SK-N-DZ (cell line): Measurements from ENCODE around the gene ZNF560. TPM values are rescaled to one million over a fixed set of nuclear protein-coding genes. Genes with fewer than 3 reads are reported as not detected.
A peak's percentile ranks its signal among the peaks of the same experiment; 100 is the strongest.
"Not testable (repeated sequence)": the region's sequence is repeated elsewhere in the genome, so short reads cannot be mapped to it uniquely, and the experiment has no call there.

Source experiments
- DNase-seq: peaks from one replicate; pipeline ENCODE4 v3.0.0-alpha.2; 2015; ENCODE audit warnings: low spot score
- polyA plus RNA-seq, 2 experiments: library from polyadenylated mRNA; depleted of rRNA; stranded (reverse); fragments of >200 nt; gene quantifications; 2 replicates each; pipeline ENCODE4 v1.2.3, GENCODE V29; 2014

ZNF560 gene
- polyA plus RNA-seq (2014; cell fraction: cytosol; rRNA removed), result 6.0 TPM in 2 replicates
- 6.2 and 10.0 TPM in 2 replicates for polyA plus RNA-seq (2014; cell fraction: nucleus; rRNA removed)

DNA sequence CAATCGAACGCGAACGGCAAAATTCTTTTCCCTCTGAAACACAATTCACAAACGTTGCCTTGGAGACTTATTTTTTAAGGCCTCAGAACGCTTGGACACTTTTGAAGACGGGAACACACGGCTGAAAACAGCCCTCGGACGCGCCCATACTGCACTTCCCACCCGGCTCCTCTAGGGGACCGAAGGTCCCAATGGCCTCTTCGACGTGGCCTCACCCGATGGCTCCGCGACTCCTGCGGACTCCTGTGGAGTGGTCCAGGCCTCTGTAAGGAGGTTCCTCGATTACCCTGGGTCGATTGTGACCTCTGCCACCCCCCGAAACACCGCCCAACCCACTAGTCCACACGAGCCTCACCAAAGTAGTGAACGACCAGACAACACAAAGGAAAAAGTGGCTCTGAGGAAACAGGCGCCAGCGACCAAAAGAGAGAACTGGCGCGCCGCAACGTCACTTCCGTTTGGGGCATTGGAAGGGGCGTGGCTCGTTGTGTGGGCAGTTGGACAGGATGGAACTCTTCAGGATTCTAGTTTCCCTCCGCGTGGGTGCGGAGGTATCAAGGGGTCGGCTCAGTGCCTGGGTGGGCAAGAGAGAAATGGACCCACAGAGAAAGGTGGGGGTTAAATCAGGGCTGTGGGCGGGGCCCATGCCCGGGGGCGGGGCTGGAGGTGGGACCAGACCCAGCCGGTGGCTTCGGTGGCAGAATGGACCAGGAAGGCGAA lies at the start of gene ZNF560:
Gene ZNF560, minus strand, starts transcription at position 434 of the 720 bp plus-strand sequence. CDS start 23,303 bp downstream, outside the sequence.
- peak; percentile 83 for DNase-seq

DNA sequence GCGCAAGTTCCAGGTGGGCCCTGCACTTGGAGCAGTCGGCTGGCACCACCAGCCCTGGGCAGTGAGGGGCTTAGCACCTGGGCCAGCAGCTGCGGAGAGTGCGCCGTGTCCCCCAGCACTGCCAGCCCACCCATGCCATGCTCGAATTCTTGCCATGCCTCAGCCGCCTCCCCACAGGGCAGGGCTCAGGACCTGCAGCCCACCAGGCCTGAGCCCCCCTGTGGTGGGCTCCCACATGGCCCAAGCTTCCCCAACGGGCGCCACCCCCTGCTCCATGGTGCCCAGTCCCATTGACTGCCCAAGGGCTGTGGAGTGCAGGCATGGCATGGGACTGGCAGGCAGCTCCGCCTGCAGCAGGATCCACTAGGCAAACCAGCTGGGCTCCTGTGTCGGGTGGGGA lies 49.5 kb upstream of the ZNF560 start:
- no peak for DNase-seq

DNA sequence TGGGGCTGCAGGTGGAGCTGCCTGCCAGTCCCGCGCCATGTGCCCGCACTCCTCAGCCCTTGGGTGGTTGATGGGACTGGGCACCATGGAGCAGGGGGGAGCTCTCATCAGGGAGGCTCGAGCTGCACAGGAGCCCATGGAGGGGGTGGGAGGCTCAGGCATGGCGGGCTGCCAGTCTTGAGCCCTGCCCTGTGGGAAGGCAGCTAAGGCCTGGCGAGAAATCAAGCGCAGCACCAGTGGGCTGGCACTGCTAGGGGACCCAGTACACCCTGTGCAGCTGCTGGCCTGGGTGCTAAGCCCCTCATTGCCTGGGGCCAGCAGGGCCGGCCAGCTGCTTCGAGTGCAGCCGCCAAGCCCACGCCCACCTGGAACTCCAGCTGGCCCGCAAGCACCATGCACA lies 42.9 kb upstream of the ZNF560 start:
- DNase-seq, result not testable (repeated sequence)

DNA sequence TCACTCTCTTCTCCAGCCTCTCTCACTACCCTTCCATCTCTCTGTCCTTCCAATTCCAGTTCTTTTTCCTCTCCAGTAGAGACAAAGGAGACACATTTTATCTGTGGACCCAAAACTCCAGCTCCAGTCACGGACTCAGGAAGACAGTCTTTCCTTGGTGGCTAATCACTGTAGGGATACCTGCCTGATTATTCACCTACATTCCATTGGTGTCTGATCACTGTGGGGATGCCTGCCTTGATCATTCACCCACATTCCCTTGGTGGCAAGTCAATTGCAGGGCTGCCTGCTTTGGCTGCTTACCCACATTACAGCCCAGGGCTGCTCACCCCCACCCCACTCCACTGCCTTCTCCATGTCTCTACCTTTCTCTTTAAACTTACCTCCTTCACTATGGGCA lies 41.5 kb upstream of the ZNF560 start:
- DNase-seq, result not testable (repeated sequence)

DNA sequence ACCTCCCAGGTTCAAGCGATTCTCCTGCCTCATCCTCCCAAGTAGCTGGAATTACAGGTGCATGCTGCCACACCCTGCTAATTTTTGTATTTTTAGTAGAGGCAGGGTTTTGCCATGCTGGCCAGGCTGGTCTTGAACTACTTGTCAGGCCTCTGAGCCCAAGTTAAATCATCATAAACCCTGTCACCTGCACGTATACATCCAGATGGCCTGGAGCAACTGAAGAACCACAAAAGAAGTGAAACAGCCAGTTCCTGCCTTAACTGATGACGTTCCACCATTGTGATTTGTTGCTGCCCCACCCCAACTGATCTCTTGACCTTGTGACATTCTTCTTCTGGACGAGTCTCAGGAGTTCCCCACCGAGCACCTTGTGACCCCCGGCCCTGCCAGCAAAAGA lies 40.8 kb upstream of the ZNF560 start:
- DNase-seq, result not testable (repeated sequence)

DNA sequence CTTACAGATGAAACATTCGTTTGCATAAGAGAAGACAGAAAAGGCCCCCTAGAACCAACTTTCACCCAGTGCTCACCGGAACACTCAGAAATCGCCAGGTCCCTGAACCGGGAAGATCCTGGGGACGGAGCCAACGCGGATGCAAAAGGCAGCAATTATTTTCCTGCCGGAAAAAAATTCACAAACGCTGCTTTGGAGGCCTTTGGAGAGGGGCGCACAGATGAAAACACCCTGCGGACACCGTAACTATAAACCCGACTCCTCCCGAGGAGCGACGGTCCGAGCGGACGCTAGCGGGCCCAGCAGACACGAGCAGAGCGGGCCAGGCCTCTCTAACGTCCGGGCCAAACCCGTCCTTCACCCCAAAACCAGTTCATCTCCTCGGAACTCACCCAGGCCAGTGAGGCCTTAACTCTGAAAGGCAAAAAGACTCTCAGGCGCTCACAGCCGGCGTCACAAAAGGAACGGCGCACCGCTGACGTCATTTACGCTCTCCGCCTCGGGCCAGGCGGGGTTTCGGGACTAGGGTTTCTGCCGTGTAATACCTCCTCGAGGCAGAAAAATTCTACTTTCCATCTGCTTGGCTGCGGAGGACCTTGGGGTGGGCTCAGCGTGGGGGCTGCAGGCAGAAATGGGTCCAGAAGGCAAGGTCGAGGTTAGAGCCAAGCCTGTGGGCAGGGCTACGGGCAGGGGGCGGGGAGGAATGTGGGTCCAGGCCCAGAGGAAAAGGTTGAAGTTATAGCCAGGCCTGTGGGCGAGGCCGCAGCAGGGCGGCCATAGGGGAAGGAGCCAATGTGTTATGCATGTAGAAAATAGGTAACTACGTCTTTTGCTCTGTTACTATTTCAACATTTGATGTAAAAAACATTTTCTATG lies 40.0 kb upstream of the ZNF560 start, which contains the start of gene ZNF426:
Gene ZNF426, minus strand, starts transcription at position 463 of the 876 bp plus-strand sequence. CDS start 2,413 bp downstream, outside the sequence.
- peak; percentile 84 for DNase-seq

DNA sequence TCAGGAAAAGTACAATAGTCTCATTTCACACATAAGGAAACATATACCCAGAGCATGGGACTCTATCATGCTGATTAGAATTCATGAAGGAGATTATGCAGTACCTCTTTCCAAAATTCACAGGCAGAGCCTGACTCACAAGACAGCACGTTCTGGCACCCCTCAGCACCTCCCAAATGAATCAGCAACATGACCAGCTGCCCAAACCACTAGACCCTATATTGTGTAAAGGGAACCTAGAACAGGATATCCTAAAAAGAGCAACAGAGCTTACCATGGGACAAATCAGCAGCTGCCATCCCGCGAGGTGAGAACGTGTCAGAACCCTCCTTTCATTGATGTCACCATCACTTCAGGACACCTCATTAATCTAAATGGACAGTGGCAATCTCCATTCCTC lies 37.5 kb upstream of the ZNF560 start:
- DNase-seq, result no peak

DNA sequence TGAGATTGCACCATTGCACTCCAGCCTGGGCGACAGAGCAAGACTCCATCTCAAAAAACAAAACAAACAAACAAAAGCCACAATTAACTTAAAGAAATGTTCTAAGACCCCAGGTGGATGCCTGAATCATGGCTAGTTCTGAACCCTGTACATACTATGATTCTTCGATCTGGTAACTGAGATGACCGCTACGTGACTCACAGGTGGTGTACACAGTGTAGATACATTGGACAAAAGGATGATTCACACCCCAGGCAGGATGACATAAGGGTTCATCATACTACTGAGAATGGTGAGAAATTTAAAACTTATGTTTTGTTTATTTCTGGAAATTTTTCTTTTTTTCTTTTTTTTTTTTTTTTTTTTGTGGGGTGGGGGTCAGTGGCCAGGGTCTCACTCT lies 33.5 kb upstream of the ZNF560 start:
- no peak for DNase-seq

DNA sequence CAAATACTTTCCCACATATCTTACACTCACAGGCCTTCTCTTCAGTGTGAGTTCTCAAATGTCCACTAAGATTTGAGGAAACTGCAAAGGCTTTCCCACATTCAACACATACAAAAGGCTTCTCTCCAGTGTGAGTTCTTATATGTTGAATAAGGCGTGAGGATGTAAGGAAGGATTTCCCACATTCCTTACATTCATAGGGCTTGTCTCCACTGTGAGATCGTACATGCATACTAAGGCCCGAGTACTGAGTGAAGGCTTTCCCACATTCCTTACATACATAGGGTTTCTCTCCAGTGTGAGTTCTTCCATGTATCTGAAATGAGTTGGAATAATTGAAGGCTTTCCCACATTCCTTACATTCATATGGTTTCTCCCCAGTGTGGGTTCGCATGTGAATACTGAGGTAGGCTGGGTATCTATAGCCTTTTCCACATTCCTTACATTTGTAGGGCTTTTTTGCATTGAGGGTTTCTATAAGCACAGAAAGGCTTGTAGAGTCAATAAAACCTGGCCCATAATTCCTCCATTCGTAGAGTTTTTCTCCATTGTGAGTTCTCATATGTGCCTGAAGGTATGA lies 30.4 kb upstream of the ZNF560 start:
- no peak for DNase-seq

DNA sequence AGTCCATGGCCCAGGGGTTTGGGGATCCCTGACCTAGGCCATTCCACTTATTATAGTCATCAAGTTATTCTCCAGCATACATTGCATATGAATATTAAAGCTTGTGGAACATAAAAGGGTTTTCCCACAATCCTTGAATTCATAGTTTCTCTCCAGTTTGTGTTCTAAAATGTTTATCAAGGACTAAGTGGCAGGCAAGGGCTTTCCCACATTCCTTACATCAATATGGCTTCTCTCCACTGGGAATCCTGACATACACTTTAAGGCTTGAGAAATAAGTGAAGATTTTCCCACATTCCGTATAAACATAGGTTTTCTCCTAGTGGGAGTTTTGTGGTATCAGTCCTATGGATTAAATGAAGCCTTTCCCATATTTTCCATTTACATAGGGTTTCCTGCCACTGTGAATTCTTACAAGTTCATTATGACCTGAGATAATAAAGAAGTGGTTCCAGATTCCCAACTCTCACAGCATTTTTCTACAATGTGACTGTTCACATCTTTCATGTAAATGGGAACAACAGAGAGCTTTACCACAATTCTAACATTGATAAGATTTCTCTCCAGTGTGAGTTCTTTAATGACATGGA lies 25.6 kb upstream of the ZNF560 start:
- DNase-seq, result no peak

DNA sequence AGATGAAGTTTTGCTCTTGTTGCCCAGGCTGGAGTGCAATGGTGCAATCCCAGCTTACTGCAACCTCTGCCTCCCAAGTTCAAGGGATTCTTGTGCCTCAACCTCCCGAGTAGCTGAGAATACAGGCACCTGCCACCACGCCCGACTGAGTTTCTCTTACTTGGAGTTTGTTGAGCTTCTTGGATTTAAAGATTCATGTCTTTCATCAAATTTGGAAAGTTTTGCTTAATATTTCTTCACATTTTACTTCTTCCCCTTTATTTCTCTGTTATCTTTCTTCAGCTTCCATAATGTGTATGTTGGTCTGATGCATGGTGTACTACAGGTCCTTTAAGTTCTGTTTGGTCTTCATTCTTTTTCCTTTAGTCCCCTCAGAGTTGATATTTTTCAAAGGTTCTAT lies 8.9 kb upstream of the ZNF560 start:
- DNase-seq, result no peak

DNA sequence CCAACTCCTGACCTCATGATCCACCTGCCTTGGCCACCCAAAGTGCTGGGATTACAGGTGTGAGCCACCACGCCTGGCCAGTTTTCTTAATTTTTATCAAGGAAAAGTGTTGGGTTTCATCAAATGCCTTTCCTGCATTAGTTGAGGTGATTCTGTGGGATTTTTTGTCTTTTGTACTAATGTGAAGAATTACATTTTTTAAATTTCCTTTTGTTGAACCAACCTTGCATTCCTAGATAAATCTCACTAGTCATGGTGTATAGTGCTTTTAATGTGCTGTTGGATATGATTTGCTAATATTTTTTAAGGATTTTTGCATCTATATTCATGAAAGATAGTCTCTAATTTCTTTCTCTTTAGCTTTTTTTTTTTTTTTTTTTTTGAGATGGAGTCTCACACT lies 2.4 kb upstream of the ZNF560 start:
- no peak for DNase-seq

DNA sequence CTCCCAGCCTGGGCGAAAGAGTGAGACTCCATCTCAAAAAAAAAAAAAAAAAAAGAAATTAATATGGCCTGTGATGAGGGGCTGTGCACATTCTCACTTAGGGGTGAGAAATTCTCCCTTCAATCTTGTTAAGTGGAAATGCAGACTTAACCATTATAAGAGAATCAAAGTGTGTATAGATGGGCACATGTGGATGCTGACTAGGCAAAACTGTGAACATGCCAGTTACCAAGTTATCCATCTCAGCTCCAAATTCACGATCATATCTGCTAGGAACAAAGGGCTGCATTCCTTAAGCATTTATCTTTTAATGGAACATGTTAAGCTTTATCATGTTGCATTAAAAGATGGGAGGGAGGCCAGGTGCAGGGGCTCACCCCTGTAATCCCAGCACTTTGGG lies 4.3 kb downstream of the ZNF560 start:
- no peak for DNase-seq

DNA sequence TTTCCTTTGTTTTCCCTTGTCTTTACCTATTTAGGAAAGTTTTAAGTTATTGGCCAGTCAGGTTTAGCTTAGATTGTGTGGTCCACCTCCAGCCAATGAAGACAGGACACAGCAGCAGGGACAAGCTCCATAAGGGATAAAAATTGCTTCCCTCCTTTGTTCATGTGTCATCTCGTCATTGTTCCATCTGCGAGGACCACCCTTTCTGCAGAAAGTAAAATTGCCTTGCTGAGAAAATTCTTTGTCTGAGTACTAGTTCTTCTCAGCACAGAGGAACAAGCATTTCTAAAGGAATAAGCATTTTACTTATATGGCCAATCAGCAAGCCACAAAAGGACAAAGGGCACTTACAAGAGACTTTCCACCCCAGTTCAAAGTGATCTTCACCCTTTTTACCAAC lies 11.4 kb downstream of the ZNF560 start:
- no peak for DNase-seq

DNA sequence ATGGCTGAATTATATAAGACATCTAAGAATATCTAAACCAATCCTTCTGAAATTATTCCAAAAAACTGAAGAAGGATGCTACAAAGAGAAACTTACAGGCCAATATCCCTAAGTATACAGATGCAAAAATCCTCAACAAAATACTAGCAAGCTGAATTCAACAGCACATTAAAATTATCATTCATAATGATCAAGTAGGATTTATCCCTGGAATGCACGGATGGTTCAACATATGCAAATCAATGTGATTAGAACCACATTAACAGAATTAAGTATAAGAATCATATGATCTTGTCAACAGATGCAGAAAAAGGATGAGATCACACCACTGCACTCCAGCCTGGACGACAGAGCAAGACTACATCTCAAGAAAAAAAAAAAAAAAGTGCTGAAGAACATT lies 13.3 kb downstream of the ZNF560 start:
- DNase-seq, result no peak

DNA sequence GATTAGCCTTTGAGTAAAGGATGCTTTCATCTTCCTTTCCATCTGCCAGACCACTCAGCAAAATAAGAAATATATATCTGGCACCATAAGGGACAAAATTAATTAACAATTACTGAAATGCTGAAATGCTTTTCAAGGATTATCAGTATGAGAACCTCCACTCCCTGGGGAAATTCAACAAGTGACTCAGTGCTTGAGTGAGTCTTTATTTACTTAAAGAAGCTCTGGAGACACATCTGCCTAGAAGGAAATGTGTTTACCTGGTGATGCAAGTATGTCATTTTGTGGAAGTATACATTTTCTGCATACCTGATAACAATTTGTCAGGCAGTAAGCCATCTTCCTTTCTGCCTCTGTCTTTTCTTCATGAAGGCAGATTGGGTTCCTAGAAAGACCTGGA lies 23.4 kb downstream of the ZNF560 start:
- DNase-seq, result no peak

DNA sequence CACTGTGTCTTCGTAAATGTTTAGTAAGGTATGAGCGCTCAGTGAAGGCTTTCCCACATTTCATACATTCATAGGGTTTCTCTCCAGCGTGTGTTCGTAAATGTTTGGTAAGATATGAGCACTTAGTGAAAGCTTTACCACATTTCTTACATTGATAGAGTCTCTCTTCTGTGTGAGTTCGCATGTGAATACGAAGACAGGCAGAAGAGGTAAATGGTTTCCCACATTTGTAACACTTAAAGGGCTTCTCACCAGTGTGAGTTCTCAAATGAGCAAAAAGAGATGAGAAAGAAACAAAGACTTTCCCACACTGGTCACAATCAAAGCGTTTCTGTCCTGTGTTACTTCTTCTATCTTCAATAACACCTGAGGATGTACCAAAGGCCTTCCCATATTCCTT lies 31.3 kb downstream of the ZNF560 start:
- no peak for DNase-seq

DNA sequence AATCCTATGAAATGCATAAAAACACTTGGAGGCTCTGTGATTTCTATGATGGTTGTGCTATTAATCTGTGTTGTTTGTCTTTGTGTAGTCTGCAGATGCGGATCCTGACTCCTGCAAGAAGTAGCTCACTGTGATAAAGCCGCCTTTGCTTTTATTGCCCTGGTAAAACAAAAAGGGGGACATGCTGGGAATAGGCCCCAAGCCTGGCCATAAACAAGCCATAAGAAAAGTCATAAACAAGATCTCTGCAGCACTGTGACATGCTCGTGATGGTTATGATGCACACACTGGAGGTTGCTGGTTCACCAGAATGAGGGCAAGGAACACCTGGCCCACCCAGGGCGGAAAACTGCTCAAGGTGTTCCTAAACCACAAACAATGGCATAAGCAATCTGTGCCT lies 36.5 kb downstream of the ZNF560 start:
- no peak for DNase-seq

DNA sequence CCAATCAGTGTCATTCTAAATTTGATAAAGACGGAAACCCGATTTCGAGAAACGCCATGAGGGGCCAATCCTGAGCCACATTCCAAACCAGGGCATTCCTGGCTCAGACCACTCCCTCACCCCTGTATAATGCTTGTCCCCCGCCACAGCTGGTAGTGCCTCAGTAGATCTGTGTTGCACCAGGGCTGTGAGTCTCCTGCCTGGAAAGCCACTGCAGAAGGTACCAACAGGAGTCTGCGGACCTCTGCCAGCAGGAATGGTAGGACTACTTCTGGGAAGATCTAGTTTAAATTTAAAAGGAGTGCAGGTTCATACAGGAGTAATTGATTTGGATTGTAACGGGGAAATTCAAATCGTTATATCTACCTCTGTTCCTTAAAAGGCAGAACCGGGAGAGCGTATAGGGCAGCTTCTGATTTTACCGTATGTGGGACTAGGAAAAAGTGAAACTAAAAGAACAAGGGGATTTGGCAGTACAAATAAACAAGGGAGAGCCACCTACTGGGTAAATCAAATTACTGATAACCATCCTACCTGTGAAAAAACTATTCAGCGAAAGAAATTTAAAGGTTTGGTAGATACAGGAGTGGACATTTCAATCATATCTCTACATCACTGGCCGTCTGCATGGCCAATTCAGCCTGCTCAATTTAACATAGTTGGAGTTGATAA lies 42.3 kb downstream of the ZNF560 start:
- DNase-seq, result no peak

DNA sequence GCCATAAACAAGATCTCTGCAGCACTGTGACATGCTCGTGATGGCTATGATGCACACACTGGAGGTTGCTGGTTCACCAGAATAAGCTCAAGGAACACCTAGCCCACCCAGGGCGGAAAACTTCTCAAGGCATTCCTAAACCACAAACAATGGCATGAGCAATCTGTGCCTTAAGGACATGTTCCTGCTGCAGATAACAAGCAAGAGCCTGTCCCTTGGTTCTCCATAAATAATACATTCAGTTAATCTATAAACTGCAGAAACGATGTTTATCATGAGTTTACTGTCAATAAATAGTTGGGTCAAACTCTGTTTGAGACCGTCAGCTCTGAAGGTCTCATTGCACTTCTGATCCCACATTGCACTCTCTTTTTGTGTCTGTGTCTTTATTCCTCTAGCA lies 44.5 kb downstream of the ZNF560 start:
- no peak for DNase-seq

DNA sequence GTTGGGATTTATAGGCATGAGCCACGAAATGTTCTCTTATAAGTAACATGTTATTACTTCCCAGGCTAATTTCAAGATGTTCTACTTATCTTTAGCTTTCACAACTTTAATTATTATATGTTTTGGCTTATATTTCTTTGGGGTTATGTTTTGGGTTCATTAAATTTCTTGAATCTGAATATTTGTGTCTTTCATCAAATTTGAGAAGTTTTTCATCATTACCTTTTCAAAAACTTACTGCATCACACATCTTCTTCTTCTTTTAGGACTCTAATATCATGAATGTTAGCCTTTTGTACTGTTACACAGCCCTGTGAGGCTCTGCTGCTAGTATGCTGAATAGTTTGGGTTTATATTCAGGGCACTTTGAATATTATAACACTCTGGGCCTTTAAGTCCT lies 53.4 kb downstream of the ZNF560 start:
- DNase-seq, result no peak
